ENCODE measurements around the gene ROBO4. TPM values are rescaled to one million over a fixed set of nuclear protein-coding genes. Genes with fewer than 3 reads are reported as not detected.

The ROBO4 gene
- total RNA-seq, 1 donor from 2014 or later, result 6.3 TPM

DNA sequence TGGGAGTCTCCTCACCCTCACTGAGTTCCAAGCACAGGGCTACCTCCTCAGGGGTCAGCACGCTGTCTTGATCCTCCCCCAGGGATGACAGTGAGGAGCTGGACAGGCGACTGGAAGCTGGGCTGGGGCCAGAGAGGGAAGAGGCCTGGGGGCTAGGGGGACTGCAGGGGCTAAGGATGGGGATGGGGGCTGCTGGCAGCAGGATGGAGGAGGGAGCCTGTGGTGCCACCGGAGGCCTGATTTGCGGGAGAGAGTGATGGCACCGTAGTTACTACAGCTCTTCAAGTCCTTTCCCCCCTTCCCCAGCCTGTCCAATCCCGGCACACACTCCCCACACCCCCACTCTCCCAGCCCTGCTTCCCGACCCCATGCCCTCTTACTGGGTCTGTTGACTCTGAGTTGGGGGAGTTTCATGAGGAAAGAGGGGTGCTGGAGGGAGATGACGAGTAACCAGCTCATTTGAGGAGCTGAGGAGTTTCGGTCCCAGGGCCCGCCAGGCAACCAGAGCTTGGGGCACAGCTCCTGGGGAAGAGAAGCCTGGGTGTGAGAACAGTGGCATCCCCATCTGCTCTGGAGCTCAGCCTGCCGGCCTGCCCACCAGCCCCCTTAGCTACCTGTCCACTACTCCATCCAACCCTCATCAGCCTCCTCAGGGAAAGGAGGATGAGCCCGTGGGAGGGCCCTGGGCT lies 10.5 kb downstream of the ROBO4 start:
- H3K27me3 ChIP-seq (ENCODE audit: control insufficient read depth, insufficient read depth, low read length), result no peaks in the 10 kb centered on the region
- no peaks in the 10 kb centered on the region for H3K36me3 ChIP-seq (ENCODE audit: control insufficient read depth, insufficient read depth, low read length)
- TF ChIP-seq, protein P1, sequence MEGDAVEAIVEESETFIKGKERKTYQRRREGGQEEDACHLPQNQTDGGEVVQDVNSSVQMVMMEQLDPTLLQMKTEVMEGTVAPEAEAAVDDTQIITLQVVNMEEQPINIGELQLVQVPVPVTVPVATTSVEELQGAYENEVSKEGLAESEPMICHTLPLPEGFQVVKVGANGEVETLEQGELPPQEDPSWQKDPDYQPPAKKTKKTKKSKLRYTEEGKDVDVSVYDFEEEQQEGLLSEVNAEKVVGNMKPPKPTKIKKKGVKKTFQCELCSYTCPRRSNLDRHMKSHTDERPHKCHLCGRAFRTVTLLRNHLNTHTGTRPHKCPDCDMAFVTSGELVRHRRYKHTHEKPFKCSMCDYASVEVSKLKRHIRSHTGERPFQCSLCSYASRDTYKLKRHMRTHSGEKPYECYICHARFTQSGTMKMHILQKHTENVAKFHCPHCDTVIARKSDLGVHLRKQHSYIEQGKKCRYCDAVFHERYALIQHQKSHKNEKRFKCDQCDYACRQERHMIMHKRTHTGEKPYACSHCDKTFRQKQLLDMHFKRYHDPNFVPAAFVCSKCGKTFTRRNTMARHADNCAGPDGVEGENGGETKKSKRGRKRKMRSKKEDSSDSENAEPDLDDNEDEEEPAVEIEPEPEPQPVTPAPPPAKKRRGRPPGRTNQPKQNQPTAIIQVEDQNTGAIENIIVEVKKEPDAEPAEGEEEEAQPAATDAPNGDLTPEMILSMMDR (IDR thresholded peaks at IDR 0.05; ENCODE audit: insufficient read depth, low read length, poor library complexity, severe bottlenecking), result no peak
- no peak overlapping the region for H3K4me3 ChIP-seq (ENCODE audit: low read depth, low read length)
- DNase-seq (ENCODE audit: low read depth), result no peak

DNA sequence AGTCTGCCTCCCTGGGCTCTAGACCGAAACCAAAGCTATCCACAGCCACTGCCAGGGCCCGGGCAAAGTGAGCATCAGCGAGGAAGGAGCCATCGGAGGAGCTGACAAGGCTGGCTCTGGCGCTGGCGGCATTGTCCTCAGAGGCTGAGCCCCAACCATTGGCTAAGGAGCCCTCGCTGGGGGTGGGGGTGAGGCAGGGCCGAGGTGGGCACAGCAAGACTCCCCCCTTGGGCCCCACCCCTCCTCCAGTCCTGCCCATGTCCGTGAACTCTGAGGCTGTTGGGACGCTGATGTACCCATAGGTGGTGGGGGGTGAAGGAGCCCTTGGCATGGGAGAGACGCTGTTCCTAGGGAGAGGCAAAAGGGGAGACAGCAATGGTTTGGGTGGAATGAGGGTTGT lies 11.2 kb downstream of the ROBO4 start:
- no peak for DNase-seq (ENCODE audit: low read depth)
- Histone ChIP-seq H3K4me3 (ENCODE audit: low read depth, low read length) (no peak overlapping the region), H3K36me3 (ENCODE audit: control insufficient read depth, insufficient read depth, low read length) (no peaks in the 10 kb centered on the region), H3K27me3 (ENCODE audit: control insufficient read depth, insufficient read depth, low read length) (no peaks in the 10 kb centered on the region)
- TF ChIP-seq, protein P1 (IDR thresholded peaks at IDR 0.05; ENCODE audit: insufficient read depth, low read length, poor library complexity, severe bottlenecking), result no peak

DNA sequence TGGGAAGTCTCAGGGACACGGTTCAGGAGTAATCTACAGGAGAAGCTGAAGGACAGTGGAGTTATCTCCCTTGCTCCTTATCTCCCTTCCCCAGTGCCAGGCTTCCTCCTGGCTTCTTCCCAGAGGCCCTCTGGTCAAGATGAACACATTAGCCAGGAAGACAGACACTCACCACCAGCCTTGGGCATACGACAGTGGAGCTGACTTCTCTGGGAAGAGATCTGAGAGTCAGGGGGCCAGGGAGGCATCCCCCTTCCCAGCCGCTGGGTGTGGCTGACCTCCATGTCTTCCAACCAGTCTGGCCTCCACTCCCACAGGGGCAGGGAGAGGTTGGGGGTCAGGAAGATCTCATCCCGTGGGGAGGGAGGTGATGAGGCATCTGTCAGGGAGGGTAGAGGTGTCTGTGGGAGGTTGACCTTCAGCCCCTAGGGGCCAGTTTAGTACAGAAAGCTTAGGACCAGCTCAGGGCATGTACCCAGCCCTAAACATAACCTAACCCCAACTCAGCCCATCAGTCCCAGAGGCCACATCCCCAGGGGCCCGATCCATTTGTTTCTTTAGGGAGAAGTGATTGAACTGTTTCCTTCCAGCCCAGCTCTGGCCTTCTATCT lies 12.7 kb downstream of the ROBO4 start:
- TF ChIP-seq, protein P1 (IDR thresholded peaks at IDR 0.05; ENCODE audit: insufficient read depth, low read length, poor library complexity, severe bottlenecking), result no peak
- H3K4me3 ChIP-seq (ENCODE audit: low read depth, low read length), result no peak overlapping the region
- no peaks in the 10 kb centered on the region for H3K27me3 ChIP-seq (ENCODE audit: control insufficient read depth, insufficient read depth, low read length)
- no peak for DNase-seq (ENCODE audit: low read depth)
- H3K36me3 ChIP-seq (ENCODE audit: control insufficient read depth, insufficient read depth, low read length), result no peaks in the 10 kb centered on the region

DNA sequence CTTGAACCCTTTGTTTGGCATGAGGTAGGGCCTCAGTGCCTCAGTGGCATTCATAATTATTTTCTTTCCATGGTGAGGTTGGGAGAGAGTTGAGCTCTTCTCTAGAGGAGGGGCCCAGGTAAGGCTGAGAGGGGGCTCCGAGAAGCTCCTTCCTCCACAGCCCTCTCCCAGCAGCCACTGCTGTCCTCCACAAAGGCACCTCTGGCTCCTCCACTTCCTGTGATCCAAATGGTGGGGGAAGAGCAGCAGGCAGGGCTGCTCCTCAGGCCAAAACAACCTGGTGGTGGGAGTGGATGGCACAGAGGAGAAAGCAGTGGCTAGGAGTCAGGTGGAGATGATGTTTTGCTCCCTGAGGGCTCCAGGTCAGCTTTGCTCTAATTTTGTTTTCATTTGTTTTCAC lies 13.3 kb downstream of the ROBO4 start:
- DNase-seq (ENCODE audit: low read depth), result no peak
- Histone ChIP-seq H3K36me3 (ENCODE audit: control insufficient read depth, insufficient read depth, low read length) (no peaks in the 10 kb centered on the region), H3K27me3 (ENCODE audit: control insufficient read depth, insufficient read depth, low read length) (no peaks in the 10 kb centered on the region), H3K4me3 (ENCODE audit: low read depth, low read length) (no peak overlapping the region)
- TF ChIP-seq, protein P1 (IDR thresholded peaks at IDR 0.05; ENCODE audit: insufficient read depth, low read length, poor library complexity, severe bottlenecking), result no peak

DNA sequence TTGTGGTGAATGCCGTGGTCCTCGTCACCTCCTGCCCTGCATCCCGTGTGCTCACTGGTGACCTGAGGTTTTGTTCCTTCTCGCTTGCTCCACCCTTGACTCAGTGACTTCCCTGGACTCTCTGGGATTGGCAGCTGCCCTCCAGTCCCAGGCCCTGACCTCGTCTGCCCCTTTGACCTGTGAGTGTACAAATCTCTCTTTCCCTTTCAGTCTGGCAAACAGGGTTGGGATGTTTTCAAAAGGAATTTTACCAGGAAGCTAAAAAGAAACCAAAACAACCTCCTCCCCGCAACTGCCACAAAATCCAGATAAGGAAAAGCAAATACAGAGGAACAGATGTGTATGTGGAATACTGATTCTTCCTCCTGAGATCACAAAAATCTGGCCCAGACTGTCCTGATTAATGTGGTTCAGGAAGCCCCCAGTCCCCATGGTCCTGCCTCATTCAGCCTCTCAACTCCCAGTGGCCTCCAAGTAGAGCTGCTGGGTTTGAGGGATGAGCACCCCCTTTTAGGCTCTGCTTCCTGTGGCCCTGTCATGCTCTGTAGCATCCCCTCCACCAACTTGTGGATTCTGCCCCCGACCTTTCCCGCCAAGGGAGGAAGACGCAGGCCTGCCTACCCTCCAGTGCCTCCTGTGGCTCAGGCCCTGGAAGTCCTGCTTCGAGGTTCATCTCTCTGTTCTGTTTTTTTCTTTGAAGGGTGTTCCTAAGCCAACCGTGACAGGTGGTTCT lies 15.2 kb downstream of the ROBO4 start:
- TF ChIP-seq, protein P1 (IDR thresholded peaks at IDR 0.05; ENCODE audit: insufficient read depth, low read length, poor library complexity, severe bottlenecking), result no peak
- no peaks in the 10 kb centered on the region for H3K27me3 ChIP-seq (ENCODE audit: control insufficient read depth, insufficient read depth, low read length)
- DNase-seq (ENCODE audit: low read depth), result no peak
- no peak overlapping the region for H3K4me3 ChIP-seq (ENCODE audit: low read depth, low read length)
- no peaks in the 10 kb centered on the region for H3K36me3 ChIP-seq (ENCODE audit: control insufficient read depth, insufficient read depth, low read length)
